Neutrophil (primary cell): ENCODE results near the gene RNASEH2B.
A peak's percentile ranks its signal among the peaks of the same experiment; 100 is the strongest.

Source experiments
- H3K27ac ChIP-seq: fragments of 200-600 bp; sonication (generic); 2 replicates; pipeline ENCODE4 v1.5.1; 2016; ENCODE audit warnings: mild to moderate bottlenecking, moderate library complexity
- H3K27me3 ChIP-seq: fragments of 200-600 bp; sonication (generic); 2 replicates; pipeline ENCODE4 v1.6.0; 2016; ENCODE audit warnings: mild to moderate bottlenecking
- H3K36me3 ChIP-seq: fragments of 200-600 bp; sonication (generic); 2 replicates; pipeline ENCODE4 v1.5.1; 2017
- H3K4me1 ChIP-seq, 2 experiments: fragments of 200-600 bp in 1 of 2; sonication (generic) in 1 of 2; 1 replicate in 1 of 2; 2 replicates in 1 of 2; pipeline versions ENCODE4 v1.5.1 to v1.6.1; 2013 to 2016; ENCODE audit warnings: low read depth in 1 of 2, low read length in 1 of 2, mild to moderate bottlenecking in 1 of 2, moderate library complexity in 1 of 2; ENCODE audit not compliant: control insufficient read depth in 1 of 2, insufficient read depth in 1 of 2
- H3K4me3 ChIP-seq, 2 experiments: fragments of 200-600 bp in 1 of 2; sonication (generic) in 1 of 2; 1 replicate in 1 of 2; 2 replicates in 1 of 2; pipeline ENCODE4 v1.5.1; 2013 to 2016; ENCODE audit warnings: low read depth in 1 of 2, low read length in 1 of 2, mild to moderate bottlenecking in 1 of 2, moderate library complexity in 1 of 2
- H3K9me3 ChIP-seq: fragments of 200-600 bp; sonication (generic); 2 replicates; pipeline ENCODE4 v1.5.1; 2016
- CTCF ChIP-seq: fragments of 200-600 bp; sonication (generic); IDR thresholded peaks from 2 replicates; pipeline ENCODE4 v1.5.1; 2016; ENCODE audit warnings: antibody characterized with exemption

RNASEH2B gene

GRCh38 chr13:50909605-50910484 is at the start of gene RNASEH2B:
TSS of gene RNASEH2B (plus strand) at chr13:50909791. CDS start at chr13:50910077, 286 bp downstream.
- H3K27ac ChIP-seq = peak within 1 kb of the TSS; percentile 88
- no peaks in the 10 kb centered on the region for H3K27me3 ChIP-seq
- no peak for TF ChIP-seq CTCF
- H3K9me3 ChIP-seq = no peaks in the 10 kb centered on the region
- no peaks in the 10 kb centered on the region for H3K36me3 ChIP-seq
- H3K4me3 ChIP-seq = peak within 1 kb of the TSS; percentile 92 to 98
- H3K4me1 ChIP-seq = peaks cover 35 to 42% of the 10 kb centered on the region in 2 experiments

GRCh38 chr13:50864492-50864891 is 45.1 kb upstream of the RNASEH2B start:
- H3K27ac ChIP-seq = no peak overlapping the region
- H3K36me3 ChIP-seq = no peaks in the 10 kb centered on the region
- no peak overlapping the region for H3K4me3 ChIP-seq
- no peaks in the 10 kb centered on the region for H3K9me3 ChIP-seq
- no peaks in the 10 kb centered on the region for H3K27me3 ChIP-seq
- H3K4me1 ChIP-seq = no peaks in the 10 kb centered on the region
- no peak for TF ChIP-seq CTCF

- Histone ChIP-seq H3K27ac (no peak overlapping the region), H3K36me3 (no peaks in the 10 kb centered on the region), H3K9me3 (no peaks in the 10 kb centered on the region), H3K4me1 (no peaks in the 10 kb centered on the region), H3K27me3 (no peaks in the 10 kb centered on the region), H3K4me3 (no peak overlapping the region)
- TF ChIP-seq CTCF = no peak
Observed at GRCh38 chr13:50866817-50867636, 42.6 kb upstream of the RNASEH2B start.

- H3K27ac ChIP-seq = no peak overlapping the region
- no peak for TF ChIP-seq CTCF
- H3K27me3 ChIP-seq = no peaks in the 10 kb centered on the region
- H3K9me3 ChIP-seq = no peaks in the 10 kb centered on the region
- H3K4me1 ChIP-seq = no peaks in the 10 kb centered on the region
- H3K36me3 ChIP-seq = no peaks in the 10 kb centered on the region
- no peak overlapping the region for H3K4me3 ChIP-seq
Observed at GRCh38 chr13:50867637-50867945, 42.0 kb upstream of the RNASEH2B start.

GRCh38 chr13:50871405-50871804 is 38.2 kb upstream of the RNASEH2B start:
- Histone ChIP-seq H3K36me3 (no peaks in the 10 kb centered on the region), H3K27me3 (no peaks in the 10 kb centered on the region), H3K4me3 (no peak overlapping the region), H3K9me3 (no peaks in the 10 kb centered on the region), H3K4me1 (no peaks in the 10 kb centered on the region), H3K27ac (no peak overlapping the region)
- no peak for TF ChIP-seq CTCF
